Sigmoid colon (tissue), 4 donors: ENCODE results near the gene ADORA1.

ENCODE experiments used
- EP300 ChIP-seq, 4 donors: sonication (generic); formaldehyde crosslinking; IDR thresholded peaks; one replicate each; pipeline ENCODE4 v1.6.1; 2017; ENCODE audit warnings: antibody characterized with exemption in 4 of 4
- POLR2A ChIP-seq, 2 donors: fragments of 450-650 bp; IDR thresholded peaks; one replicate each; pipeline ENCODE4 v1.6.1; 2016; ENCODE audit warnings: antibody characterized with exemption in 2 of 2, mild to moderate bottlenecking in 2 of 2, moderate library complexity in 2 of 2
- POLR2AphosphoS5 ChIP-seq, 4 donors: sonication (generic); formaldehyde crosslinking; IDR thresholded peaks; one replicate each; pipeline ENCODE4 v1.6.1; 2017; ENCODE audit warnings: antibody characterized with exemption in 4 of 4
- TF ChIP-seq, protein P1 (sequence below), 4 experiments: fragments of 450-650 bp in 3 of 4; fragments of 200-600 bp in 1 of 4; IDR thresholded peaks; one replicate each; pipeline ENCODE4 v1.5.1; 2016 to 2019; ENCODE audit warnings: antibody characterized with exemption in 4 of 4, mild to moderate bottlenecking in 3 of 4, moderate library complexity in 2 of 4

DNA sequence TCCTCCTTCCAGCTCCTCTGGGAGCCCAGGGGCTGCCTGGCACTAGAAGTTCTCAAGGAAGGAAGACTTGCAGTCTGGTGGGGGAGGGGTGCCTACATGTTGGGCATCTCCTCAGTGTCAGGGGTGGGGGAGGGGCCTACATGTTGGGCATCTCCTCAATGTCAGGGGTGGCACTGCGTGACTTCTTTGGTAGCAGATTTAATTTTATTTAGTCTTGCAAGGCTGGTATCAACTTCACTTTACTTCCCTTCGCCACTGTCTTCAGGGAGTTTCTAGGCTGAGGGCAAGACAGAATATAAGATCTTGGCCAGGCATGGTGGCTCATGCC lies 18.5 kb downstream of the ADORA1 start:
- TF ChIP-seq, protein P1, sequence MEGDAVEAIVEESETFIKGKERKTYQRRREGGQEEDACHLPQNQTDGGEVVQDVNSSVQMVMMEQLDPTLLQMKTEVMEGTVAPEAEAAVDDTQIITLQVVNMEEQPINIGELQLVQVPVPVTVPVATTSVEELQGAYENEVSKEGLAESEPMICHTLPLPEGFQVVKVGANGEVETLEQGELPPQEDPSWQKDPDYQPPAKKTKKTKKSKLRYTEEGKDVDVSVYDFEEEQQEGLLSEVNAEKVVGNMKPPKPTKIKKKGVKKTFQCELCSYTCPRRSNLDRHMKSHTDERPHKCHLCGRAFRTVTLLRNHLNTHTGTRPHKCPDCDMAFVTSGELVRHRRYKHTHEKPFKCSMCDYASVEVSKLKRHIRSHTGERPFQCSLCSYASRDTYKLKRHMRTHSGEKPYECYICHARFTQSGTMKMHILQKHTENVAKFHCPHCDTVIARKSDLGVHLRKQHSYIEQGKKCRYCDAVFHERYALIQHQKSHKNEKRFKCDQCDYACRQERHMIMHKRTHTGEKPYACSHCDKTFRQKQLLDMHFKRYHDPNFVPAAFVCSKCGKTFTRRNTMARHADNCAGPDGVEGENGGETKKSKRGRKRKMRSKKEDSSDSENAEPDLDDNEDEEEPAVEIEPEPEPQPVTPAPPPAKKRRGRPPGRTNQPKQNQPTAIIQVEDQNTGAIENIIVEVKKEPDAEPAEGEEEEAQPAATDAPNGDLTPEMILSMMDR (IDR thresholded peaks at IDR 0.05): no peak
- no peak for TF ChIP-seq POLR2AphosphoS5 (IDR thresholded peaks at IDR 0.05)
- no peak for TF ChIP-seq EP300 (IDR thresholded peaks at IDR 0.05)
- TF ChIP-seq POLR2A (IDR thresholded peaks at IDR 0.05): no peak
